Transverse colon (tissue), 4 donors: ENCODE results near the gene CEMIP2.

Experiments used
- EP300 ChIP-seq: sonication (generic); formaldehyde crosslinking; IDR thresholded peaks from one replicate; pipeline ENCODE4 v1.6.1; 2017; ENCODE audit warnings: antibody characterized with exemption, low read depth
- POLR2A ChIP-seq: fragments of 450-650 bp; IDR thresholded peaks from one replicate; pipeline ENCODE4 v1.6.1; 2016; ENCODE audit warnings: antibody characterized with exemption, mild to moderate bottlenecking, moderate library complexity
- POLR2AphosphoS5 ChIP-seq, 3 donors: sonication (generic); formaldehyde crosslinking; IDR thresholded peaks; one replicate each; pipeline ENCODE4 v1.6.1; 2016; ENCODE audit warnings: antibody characterized with exemption in 3 of 3
- TF ChIP-seq, protein P1 (sequence below), 5 experiments: fragments of 200-600 bp in 3 of 5; fragments of 450-650 bp in 2 of 5; sonication (generic) in 3 of 5; IDR thresholded peaks; 1 replicate in 2 of 5; 2 replicates in 3 of 5; pipeline ENCODE4 v1.5.1; 2016 to 2017; ENCODE audit warnings: antibody characterized with exemption in 5 of 5, inconsistent platforms in 3 of 5, mild to moderate bottlenecking in 2 of 5, moderate library complexity in 1 of 5

GRCh38 chr9:71770170-71770569, 1.9 kb upstream of the CEMIP2 start:
- TF ChIP-seq POLR2AphosphoS5 (IDR thresholded peaks at IDR 0.05), result no peak
- no peak for TF ChIP-seq EP300
- TF ChIP-seq, protein P1, sequence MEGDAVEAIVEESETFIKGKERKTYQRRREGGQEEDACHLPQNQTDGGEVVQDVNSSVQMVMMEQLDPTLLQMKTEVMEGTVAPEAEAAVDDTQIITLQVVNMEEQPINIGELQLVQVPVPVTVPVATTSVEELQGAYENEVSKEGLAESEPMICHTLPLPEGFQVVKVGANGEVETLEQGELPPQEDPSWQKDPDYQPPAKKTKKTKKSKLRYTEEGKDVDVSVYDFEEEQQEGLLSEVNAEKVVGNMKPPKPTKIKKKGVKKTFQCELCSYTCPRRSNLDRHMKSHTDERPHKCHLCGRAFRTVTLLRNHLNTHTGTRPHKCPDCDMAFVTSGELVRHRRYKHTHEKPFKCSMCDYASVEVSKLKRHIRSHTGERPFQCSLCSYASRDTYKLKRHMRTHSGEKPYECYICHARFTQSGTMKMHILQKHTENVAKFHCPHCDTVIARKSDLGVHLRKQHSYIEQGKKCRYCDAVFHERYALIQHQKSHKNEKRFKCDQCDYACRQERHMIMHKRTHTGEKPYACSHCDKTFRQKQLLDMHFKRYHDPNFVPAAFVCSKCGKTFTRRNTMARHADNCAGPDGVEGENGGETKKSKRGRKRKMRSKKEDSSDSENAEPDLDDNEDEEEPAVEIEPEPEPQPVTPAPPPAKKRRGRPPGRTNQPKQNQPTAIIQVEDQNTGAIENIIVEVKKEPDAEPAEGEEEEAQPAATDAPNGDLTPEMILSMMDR (IDR thresholded peaks at IDR 0.05), result no peak
- no peak for TF ChIP-seq POLR2A
